Fibroblast of the conjunctiva (primary cell): ENCODE data around the gene TNS3.
"Not testable (repeated sequence)": the region's sequence is repeated elsewhere in the genome, so short reads cannot be mapped to it uniquely, and the experiment has no call there.

Experiments used
- DNase-seq: peaks from one replicate; pipeline ENCODE4 v3.0.0-alpha.2; 2010; ENCODE audit warnings: low read depth

The TNS3 gene

DNA sequence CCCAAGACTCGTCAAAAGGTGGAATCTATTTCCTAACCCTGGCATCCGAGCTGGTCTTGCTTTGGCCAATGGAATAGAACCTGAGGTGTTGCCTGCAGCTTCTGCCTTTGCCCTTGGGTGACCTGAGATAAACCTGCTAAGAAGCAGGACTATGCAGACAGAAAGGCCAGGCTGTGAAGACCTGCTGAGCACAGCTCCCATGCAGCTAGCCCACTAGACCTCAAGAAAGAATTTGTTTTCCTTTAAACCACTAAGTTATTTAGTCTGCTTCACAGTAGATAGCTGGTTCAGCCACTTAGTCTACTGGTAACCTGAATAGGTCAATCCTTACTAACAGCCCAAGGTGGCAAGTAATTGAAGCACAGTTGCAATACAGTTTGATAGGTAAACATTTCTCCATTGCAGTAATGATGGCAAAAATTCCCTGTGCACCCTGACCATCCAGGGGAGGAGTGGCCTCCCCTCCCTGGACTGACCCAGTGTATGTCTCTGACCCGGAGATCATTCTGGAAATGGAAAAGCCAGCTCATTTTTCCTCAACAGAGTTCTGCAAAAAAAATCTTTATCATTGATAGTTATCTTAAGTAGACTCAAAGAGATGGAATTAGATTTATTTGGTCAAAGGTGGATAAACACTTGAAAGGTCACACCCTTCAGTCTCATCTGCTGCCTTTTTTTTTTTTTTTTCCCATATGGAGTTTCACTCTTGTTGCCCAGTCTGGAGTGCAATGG is 20.0 kb downstream of the TNS3 start:
- no peak for DNase-seq

DNA sequence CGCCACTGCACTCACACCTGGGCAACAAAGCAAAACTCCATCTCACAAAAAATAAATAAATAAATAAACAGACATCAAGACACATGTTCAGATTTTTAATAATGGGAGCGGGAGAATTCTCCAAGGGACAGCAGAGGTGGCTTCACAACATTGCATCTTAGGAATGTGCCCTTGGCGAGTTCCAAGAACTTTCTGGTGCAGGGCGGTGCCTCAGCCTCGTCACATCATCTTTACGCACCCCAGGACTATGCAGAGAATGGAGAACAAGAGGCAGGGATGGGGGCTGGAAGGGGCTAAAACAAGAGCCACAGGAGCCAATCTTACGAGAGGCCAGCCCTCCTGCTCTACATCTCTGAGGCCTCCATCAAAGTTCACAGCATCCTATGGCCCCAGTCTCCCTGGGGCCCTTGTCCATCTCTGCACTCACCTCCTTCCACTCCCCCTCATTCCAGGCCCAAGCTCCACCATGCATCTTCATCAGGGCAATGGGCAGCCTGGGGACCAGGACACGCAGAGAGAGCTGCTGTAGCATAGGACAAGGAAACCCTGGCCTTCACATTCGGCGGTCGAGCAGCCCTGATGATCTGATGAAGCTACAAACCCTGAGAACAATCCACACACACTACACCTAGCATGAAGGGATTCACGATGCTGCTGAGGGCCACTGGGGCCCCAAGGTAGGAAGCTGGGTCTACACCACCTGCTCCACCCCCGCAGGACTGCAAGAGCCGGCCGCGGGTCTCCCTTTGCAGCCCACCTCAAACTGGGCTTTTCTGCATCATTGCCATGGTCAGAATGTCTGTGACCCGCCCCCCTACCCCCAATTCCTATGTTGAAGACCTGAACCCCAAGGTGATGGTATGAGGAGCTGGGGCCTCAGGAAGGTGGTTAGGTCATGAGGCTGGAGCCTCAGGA is 22.3 kb downstream of the TNS3 start:
- no peak for DNase-seq

DNA sequence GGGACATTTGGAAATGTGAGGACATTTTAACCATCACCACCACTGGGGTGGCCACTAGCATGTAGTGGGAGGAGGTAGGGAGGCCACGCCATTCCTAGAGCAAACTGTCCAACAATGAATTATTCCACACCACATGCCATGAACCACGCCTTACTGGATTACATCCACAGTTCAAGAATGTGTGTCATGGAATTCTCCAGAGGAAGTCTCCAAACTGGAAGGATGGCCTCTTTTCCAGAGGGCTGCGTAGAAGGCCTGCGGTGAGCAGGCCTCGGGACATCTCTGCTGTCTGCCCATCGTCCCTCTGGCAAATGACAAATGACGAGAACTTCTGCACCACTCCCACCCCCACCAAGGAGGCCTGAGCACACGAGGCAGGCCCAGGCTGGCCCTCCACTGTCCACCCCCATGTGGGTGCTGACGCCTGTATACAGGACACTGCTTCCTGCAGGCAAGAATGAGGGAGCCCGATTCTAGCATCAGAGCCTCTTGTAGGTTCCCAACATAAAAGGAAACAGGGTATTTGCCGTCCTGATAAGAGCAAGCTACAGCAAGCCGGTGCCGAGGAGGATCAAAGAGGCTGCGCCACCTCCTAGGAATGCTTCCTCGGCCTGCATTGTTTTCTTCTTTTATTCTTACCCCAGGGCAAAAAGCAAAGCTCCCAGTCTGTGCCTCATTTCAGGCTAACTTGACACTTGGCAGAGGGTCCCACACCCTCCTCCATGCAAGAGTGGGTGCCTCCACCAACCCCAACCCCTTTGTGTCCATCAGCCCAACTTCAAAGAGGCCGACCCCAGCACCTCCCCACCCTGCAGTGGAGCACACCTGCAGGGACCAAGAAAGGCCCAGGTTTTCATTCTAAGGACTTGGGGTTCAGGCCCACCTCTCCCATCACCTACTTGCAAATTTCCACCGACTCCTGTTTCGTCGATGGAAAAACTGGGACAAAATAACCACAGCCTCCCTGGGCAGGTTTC is 23.9 kb downstream of the TNS3 start:
- DNase-seq = no peak

DNA sequence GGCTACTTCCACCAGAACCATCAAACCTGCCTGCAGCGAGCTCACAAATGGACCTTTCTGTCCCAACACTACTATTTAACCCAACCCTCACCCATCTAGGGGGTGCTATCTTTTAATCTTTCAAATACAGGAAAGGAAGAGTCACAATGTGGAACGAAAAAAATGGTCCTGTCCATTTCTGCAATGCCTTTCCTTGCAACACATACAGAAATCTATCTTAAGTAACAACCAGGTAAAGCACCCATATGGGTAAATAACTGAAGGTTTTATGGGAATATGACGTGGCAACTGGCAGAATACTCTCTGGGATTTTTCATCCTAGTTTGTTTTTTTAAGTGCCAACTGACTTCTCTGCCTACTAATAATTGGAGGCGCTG is 24.6 kb downstream of the TNS3 start:
- DNase-seq = no peak

DNA sequence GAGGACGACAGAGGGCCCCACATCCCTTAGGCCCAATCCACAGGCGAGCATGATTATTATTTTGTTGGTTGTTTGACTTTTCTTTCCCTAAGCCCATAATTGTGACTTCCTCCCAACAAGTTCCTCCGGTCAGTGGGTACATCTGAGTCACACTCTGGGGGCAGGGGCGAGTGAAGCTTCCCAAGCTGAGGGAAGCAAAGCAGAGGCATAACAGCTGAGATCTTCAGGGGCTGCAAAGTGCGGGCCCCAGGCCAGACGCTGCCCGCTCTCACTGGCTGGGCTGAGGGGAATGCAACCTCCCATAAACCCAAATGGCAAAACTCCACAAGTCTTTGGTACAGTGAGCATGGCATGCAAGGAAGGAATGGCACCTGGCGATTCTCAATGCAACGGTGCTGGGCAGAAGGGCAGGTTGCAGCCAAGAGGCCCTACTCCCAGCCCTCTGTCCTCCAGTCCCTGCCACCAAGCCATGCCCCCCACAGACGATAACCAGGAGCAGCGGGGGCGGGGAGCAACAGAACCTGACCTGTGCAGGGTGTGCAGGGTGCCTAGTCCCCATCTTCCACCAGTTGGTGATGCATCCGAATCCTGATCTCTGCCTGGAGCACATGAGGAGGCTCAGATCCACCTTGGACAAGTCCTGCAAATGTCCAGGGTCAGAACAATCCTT is 25.3 kb downstream of the TNS3 start:
- DNase-seq = no peak

DNA sequence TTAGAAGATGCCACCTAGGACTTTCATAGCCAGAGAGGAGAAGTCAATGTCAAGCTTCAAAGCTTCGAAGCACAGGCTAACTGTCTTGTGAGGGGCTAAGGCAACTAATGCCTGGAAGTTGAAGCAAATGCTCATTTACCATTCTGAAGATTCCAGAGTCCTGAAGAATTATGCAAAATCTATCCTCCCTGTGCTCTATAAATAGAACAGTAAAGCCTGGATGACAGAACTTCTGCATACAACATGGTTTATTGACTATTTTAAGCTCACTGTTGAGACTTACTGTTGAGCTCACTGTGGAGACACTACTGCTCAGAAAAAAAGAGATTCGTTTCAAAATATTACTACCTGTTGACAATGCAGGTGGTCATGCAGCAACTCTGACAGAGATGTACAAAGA is 28.6 kb downstream of the TNS3 start:
- no peak for DNase-seq

DNA sequence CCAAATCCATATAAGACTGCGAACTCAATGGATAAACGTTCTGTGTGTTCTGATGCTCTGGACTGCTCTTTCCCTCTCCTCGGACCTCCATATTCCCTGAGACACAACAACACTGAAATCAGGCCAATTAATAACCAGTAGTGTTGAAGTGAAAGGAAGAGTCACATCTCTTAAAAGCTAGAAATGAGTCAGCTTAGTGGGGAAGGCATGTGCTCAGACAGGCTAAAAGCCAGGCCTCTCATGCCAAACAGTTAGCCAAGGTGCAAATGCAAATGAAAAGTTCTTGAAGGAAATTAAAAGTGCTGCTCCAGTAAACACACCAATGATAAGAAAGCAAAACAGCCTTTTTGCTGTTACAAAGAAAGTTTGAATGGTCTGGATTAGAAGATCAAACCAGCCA is 29.3 kb downstream of the TNS3 start:
- DNase-seq = no peak

DNA sequence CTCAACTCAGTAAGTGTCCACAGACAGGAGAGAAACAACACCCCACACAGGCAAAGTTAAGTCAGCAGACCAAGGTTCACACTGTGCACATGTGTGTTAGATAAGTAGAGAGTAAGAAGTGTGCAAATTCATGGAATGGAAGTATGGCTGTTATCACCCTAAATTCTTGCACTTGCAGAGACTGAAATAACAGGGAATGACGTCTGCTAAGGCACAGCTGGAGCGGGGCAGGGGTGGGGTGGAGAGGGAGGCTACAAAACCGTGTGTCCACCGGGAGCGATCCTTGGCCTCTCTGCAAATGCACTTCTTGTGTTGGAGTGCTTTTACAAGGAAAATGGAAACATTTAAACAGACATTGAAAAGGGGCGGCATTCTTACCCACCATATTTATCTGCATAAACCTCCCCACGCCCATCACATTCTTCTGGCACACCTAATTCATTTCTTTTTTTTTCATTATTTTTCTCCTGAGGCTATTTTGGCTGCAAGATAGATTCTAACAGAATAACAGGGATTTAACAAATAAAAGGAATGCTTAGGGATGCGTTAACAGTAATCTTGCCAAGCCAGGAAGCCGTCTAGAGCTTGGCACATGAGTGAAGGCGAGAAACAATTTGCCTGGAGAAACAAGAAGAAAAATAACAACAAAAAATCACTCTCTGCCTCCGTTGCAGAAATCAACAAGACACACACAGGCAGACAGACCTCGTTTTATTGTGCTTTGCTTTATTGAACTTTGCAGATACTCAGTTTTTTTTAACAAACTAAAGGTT is 30.1 kb downstream of the TNS3 start:
- DNase-seq = no peak

DNA sequence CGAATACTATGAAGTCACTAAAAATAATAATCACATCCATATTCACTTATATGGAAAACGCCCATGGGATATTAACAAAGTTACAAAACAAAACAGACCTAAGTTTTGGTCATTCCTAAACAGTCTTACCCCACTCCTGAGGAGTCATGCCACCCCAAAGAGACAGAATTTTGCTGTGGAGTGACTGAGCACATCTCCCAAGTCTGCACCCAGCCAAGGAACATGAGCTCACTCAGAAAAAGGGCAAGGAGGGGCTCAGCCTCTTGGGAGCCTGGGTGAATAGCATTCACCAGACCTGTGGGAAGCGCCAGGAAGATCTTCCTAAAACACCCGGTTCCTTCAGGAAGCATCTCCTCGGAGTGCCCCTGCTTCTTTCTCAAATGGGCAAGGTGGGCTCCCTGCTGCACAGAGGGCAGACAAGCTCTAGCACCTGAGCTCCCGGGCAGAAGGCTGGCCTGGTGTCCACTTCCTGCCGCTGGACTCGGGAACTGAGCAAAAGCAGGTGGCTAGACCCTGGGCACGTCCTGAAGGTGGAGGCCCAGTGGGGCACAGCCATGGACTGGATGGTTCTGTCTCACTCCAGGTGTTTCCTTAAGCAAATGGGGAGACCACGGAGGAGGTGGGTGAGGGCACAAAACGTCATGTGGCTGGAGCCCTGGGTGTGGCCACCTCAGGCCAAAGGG is 31.0 kb downstream of the TNS3 start:
- DNase-seq = no peak

DNA sequence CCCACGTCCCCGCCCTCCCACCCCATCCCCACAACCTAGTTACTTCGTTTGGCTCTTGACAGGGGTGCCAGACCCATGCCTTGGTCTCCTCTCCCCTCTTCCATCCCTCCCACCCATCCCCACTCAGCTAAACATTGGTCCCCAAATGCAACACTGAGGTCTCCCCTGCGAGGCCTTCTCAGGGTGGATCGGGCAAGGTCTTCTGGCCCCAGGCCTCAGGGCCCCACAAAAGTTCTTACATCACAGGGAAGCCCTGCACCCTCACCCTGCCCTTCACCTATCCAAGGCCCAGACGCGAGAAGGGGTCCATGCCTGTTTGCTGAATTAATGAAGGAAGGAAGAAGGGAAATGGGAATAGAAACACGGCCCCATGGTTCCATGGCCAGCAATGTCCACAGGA is 32.0 kb downstream of the TNS3 start:
- no peak for DNase-seq

DNA sequence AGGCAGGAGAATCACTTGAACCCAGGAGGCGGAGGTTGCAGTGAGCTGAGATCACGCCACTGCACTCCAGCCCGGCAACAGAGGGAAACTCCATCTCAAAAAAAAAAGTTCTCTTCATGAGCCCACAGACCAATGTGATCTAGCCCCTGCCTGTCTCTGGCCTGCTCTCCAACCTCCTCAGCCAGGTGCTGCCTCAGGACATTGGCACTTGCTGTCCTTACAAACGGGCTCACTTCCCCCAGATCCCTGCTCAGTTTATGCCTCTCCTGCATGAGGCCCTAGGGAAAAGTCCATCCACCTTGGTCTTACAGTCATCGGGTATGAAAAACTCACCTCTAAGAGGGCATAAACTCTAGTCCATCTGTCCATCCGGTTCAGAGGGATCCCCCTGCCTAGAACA is 32.5 kb downstream of the TNS3 start:
- no peak for DNase-seq

DNA sequence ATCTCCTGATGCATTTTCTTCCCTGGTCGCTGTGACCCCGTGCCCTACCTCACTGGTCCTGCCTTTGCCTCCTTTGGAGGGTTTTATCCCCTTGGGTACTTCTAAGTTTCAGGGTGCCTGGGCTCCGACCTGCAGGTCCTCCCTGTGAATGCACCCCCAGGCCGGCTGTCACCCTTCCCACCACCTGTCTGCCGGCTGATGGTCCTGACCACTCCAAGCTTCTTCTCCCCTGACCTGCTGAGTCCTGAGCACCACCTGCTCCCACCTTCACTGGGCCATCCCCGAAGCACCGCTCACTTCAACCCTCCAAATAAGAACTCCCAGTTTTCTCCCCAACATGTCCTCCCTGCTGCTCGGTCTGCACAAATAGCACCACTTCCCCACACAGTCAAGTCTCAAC is 33.4 kb downstream of the TNS3 start:
- no peak for DNase-seq

DNA sequence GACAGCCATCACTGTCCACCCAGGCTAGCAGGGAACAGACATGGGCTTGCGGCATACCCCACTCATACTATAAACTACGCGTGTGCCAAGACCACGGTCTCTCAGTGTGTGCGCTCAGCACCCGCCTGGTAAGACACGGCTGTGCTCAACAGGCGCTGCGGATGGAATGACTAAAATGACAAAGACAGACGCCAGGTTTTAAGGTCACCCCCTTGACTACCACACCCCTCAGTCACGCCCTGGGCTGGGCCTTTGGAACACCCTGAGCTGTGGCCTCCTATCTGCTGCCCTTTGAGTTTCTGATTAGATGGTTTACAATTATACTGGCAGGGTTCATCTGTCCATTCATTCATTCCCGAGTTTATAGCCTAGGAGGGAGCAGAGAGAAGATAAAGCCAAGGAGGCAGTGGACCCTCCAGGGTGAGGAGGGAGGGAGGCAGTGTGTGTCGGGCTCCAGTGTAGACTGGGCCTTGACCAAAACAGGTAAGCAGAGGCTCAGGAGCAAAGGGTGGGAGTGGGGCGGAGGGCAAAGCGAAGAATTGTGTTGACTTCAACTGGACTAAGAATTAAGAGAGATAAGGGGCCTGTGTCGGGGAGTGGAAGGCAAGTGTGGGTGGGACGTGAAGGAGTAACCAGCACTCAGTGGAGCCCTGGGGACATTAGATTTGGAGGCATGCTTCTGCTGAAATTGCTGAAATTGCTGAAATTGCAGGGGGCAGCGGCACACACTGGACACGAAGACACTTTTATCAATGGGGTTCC is 35.0 kb downstream of the TNS3 start:
- DNase-seq = no peak

DNA sequence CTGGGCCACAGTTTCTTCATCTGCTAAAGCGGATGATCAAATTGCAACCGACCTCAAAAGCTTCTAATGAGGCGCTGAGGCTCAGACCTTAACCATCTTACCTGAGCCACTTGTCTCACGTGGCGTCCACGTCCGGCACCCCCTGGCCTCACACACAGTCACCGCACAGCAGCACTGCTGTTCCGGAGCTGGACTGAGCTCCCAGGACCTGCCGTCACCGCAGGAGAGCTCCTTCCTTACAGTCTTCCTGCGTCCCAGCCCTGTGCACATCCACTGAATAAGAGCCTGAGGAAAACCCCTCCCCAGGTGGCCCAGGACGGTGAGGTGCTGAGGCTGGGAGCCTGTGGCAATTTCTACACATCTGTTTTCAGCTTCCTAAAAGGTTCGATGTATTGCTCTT is 35.7 kb downstream of the TNS3 start:
- no peak for DNase-seq

DNA sequence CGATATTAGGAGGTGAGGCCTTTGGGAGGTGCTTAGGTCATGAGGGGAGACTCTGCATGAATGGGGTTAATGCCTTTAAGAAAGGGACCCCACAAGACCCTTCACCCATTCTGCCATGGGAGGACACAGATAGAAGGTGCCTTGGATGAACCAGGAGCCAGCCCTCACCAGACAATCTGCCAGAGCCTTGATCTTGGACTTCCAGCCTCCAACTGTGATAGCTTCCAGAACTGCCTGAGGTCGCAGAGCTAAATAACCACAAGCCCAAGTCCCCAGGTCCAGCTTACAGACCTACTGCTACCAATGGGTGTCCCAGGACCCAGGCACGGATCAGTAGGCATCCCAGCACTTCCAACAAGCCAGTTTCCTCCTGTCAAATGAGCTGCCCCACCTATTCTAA is 37.5 kb downstream of the TNS3 start:
- DNase-seq = no peak

DNA sequence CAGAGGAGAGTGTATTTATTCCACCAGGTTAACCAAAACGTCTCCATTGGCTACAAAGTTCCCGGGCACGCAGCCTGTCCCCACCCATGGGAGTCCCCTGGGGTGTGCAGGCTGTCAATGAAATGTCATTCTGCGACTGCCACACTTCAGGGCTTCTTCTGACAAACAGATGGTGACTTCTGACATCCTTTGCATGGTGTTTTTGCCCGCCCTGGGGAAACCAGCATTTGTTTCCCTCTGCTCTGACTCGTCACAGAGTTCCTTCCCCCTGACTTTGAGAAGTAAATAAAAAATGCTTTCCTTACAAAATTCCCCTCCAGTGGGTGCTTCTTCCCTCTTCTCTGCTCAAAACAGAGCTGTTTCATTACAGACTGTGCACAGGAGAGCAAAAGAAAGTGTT is 38.2 kb downstream of the TNS3 start:
- no peak for DNase-seq

DNA sequence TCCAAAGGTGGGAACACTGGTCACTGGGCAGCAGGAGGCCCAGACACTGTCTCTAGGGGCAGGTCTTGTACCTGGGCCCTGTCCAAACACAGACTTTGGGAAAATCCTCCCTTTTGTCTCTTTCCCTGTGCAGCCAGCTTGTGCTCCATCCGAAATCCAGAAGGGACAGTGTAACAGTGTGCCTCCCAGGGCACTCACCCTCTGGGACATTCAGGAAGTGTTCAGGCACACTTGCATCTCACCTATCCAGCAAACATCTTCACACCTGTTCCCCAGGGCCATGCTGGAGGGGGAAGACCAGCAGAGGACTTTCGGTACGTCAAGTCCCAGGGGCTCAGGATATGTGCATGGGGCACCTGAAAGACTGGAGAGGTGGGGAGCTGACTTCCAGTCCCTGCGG is 38.9 kb downstream of the TNS3 start:
- DNase-seq = no peak

DNA sequence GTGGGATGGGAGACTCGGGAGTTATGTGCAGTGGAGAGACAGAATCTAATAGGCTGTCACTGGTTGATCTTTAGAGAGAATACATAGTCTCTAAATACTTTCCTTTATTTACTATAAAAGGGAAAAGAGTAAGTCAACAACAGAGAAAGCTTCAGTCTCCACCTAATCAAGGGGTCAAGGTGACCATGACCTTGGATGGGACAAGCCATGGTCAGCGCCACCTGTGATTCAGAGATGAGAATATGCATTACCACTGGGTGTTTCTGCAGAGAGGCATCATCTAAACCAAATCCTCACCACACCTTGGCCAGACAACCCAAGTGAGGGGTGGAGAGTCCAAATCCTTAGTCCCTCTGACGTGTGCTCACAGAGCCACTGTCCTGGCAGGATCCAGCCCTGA is 39.9 kb downstream of the TNS3 start:
- DNase-seq = no peak

DNA sequence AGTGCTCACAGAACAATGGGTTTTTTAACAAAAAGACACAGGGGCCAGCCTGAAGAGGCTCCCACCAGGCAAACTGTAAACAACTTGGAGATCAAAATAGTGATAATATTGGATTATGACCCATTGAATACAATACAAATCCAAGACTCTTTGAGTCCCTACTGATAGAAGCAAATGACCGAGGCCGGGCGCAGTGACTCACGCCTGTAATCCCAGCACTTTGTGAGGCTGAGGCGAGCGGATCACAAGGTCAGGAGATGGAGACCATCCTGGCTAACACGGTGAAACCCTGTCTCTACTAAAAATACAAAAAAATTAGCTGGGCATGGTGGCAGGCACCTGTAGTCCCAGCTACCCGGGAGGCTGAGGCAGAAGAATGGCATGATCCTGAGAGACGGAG is 40.4 kb downstream of the TNS3 start:
- not testable (repeated sequence) for DNase-seq
